MCF 10A (cell line): ENCODE measurements around the gene OTOA. TPM values are rescaled to one million over a fixed set of nuclear protein-coding genes. Genes with fewer than 3 reads are reported as not detected.

ENCODE experiments used
- BruUV-seq: library from RNA; stranded (reverse); fragments of 400-500 nt; replicated peaks from 2 replicates; lab custom pipeline; 2021; lab: Mats Ljungman, UMichigan
- CTCF ChIA-PET: fragments of 300-600 bp; sonication (Branson Sonifier 250); formaldehyde crosslinking; extraction: SDS; loops from one replicate; lab custom pipeline; 2021; ENCODE audit warnings: antibody characterized with exemption, inconsistent platforms; lab: Yijun Ruan, JAX
- POLR2A ChIA-PET: fragments of 300-600, 350-650 bp; sonication (Branson Sonifier 250); formaldehyde crosslinking; extraction: SDS; loops from one replicate; lab custom pipeline; 2020; ENCODE audit warnings: antibody characterized with exemption, inconsistent platforms; lab: Yijun Ruan, JAX
- DNase-seq: peaks from one replicate; pipeline ENCODE4 v3.0.0-alpha.2; 2018; ENCODE audit not compliant: unreplicated experiment
- H3K27ac Mint-ChIP-seq: one replicate; pipeline ENCODE4 v1.8.0; 2022; ENCODE audit warnings: mild to moderate bottlenecking, low read depth, mixed read lengths; ENCODE audit not compliant: unreplicated experiment
- H3K27me3 Mint-ChIP-seq: one replicate; pipeline ENCODE4 v1.8.0; 2022; ENCODE audit warnings: mixed read lengths; ENCODE audit not compliant: insufficient read depth, unreplicated experiment
- H3K36me3 Mint-ChIP-seq: one replicate; pipeline ENCODE4 v1.8.0; 2022; ENCODE audit warnings: mild to moderate bottlenecking, moderate library complexity, mixed read lengths; ENCODE audit not compliant: insufficient read depth, unreplicated experiment
- H3K4me1 Mint-ChIP-seq: one replicate; pipeline ENCODE4 v1.8.0; 2022; ENCODE audit warnings: mixed read lengths; ENCODE audit not compliant: insufficient read depth, unreplicated experiment
- H3K4me3 Mint-ChIP-seq: one replicate; pipeline ENCODE4 v1.8.0; 2022; ENCODE audit warnings: mild to moderate bottlenecking, moderate library complexity, mixed read lengths; ENCODE audit not compliant: unreplicated experiment
- H3K9me3 Mint-ChIP-seq: one replicate; pipeline ENCODE4 v1.8.0; 2022; ENCODE audit warnings: mixed read lengths; ENCODE audit not compliant: unreplicated experiment
- CTCF ChIP-seq: fragments of 200-600 bp; IDR thresholded peaks from one replicate; pipeline ENCODE4 v1.8.0; 2022; ENCODE audit warnings: antibody characterized with exemption, mild to moderate bottlenecking; ENCODE audit not compliant: unreplicated experiment
- intact Hi-C: fragments of 100-400 bp; cut with micrococcal nuclease; formaldehyde crosslinking; loops from 2 replicates; pipeline ENCODE4 v1.14.1; 2022
- total RNA-seq: library from RNA; stranded (reverse); gene quantifications from 2 replicates; pipeline ENCODE4 v1.2.3, GENCODE V29; 2022

OTOA gene
- total RNA-seq, 1 experiment from 2014 or later, result 0.12 TPM

DNA sequence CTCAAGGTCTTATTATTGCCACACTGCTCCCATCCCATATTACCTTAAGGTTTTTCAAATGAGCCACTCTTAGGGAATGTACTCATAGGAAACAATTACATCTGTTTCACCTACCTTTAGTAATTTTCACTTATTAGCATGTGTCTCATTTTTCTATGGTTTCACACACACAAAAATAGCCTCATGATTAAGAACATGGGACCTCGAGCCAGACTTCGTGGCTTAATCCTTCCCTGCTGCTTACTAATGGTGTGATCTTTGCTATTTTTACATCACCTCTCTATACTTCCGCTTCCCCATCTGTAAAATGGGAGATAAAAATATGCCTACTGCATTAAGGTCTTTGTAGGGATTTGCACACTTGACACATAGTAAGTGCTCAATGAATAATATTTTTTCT, 38.5 kb downstream of the OTOA start:
- BruUV-seq, result no TSS peak
- no peaks in the 10 kb centered on the region for H3K36me3 Mint-ChIP-seq
- H3K27me3 Mint-ChIP-seq, result no peaks in the 10 kb centered on the region
- ChIA-PET POLR2A (no interaction called here), CTCF (interaction anchor here (3.0 to 11.3 kb wide), 2 partner anchors 45 kb away, joined by 13 to 174 read pairs; no protein-coding TSS in a partner anchor)
- no peak for DNase-seq
- no peaks in the 10 kb centered on the region for H3K9me3 Mint-ChIP-seq
- peaks cover 8% of the 10 kb centered on the region for H3K4me1 Mint-ChIP-seq
- TF ChIP-seq CTCF, result no peak
- H3K27ac Mint-ChIP-seq, result no peak overlapping the region
- intact Hi-C loops, result no loop called here
- H3K4me3 Mint-ChIP-seq, result no peak overlapping the region

- intact Hi-C loops, result no loop called here
- no peak for TF ChIP-seq CTCF
- Mint-ChIP-seq H3K9me3 (no peaks in the 10 kb centered on the region), H3K36me3 (no peaks in the 10 kb centered on the region), H3K27me3 (no peaks in the 10 kb centered on the region), H3K27ac (no peak overlapping the region), H3K4me3 (no peak overlapping the region), H3K4me1 (peaks cover 8% of the 10 kb centered on the region)
- ChIA-PET POLR2A (interaction anchor here (0.5 to 0.9 kb wide), 3 partner anchors 46 to 1808 kb away, joined by 3 to 4 read pairs (median 3); no protein-coding TSS in a partner anchor), CTCF (interaction anchor here (0.7 to 11.3 kb wide), 2 partner anchors 46 to 60 kb away, joined by 3 to 174 read pairs; no protein-coding TSS in a partner anchor)
- no peak for DNase-seq
- no TSS peak for BruUV-seq
Observed at GRCh38 chr16:21703156-21703555, 39.4 kb downstream of the OTOA start.

- Mint-ChIP-seq H3K27ac (no peak overlapping the region), H3K27me3 (no peaks in the 10 kb centered on the region), H3K4me1 (peaks cover 8% of the 10 kb centered on the region), H3K9me3 (no peaks in the 10 kb centered on the region), H3K4me3 (no peak overlapping the region), H3K36me3 (no peaks in the 10 kb centered on the region)
- ChIA-PET POLR2A (interaction anchor here (0.5 to 0.9 kb wide), 2 partner anchors 46 to 1808 kb away, joined by 3 to 4 read pairs; no protein-coding TSS in a partner anchor), CTCF (interaction anchor here (0.6 to 11.3 kb wide), 3 partner anchors 8 to 61 kb away, joined by 3 to 174 read pairs (median 3); no protein-coding TSS in a partner anchor)
- no peak for TF ChIP-seq CTCF
- DNase-seq, result peak; percentile 18
- no TSS peak for BruUV-seq
- intact Hi-C loops, result no loop called here
Observed at GRCh38 chr16:21703589-21704174, 39.9 kb downstream of the OTOA start.

GRCh38 chr16:21704266-21704665, 40.5 kb downstream of the OTOA start:
- peaks cover 8% of the 10 kb centered on the region for H3K4me1 Mint-ChIP-seq
- no peak overlapping the region for H3K4me3 Mint-ChIP-seq
- no peaks in the 10 kb centered on the region for H3K27me3 Mint-ChIP-seq
- TF ChIP-seq CTCF, result no peak
- ChIA-PET CTCF (interaction anchor here (0.6 to 11.3 kb wide), 2 partner anchors 9 to 47 kb away, joined by 3 to 174 read pairs; no protein-coding TSS in a partner anchor), POLR2A (no interaction called here)
- no peaks in the 10 kb centered on the region for H3K36me3 Mint-ChIP-seq
- H3K27ac Mint-ChIP-seq, result no peak overlapping the region
- intact Hi-C loops, result no loop called here
- DNase-seq, result no peak
- no TSS peak for BruUV-seq
- no peaks in the 10 kb centered on the region for H3K9me3 Mint-ChIP-seq
